A549 (cell line): Measurements from ENCODE around the gene TMEFF2. TPM values are rescaled to one million over a fixed set of nuclear protein-coding genes. Genes with fewer than 3 reads are reported as not detected.

Experiments
- ATAC-seq, 2 experiments: fragments of 200-7000 bp in 1 of 2; fragments of >200 bp in 1 of 2; cut with Nextera tagmentation in 1 of 2; cut with Tn5 transposase in 1 of 2; 3 replicates each; pipeline versions ENCODE4 v1.8.0 to v1.9.1; 2018 to 2020; ENCODE audit warnings: mild to moderate bottlenecking in 1 of 2, moderate library complexity in 1 of 2
- CTCF ChIA-PET: fragments of 300-600 bp; sonication (Branson Sonifier 250); formaldehyde crosslinking; extraction: SDS; loops from one replicate; lab custom pipeline; 2021; ENCODE audit warnings: antibody characterized with exemption, inconsistent platforms; lab: Yijun Ruan, JAX
- POLR2A ChIA-PET: fragments of 350-600 bp; formaldehyde crosslinking; extraction: SDS; loops from one replicate; lab custom pipeline; 2021; ENCODE audit warnings: antibody characterized with exemption, inconsistent platforms; lab: Yijun Ruan, JAX
- DNase-seq, 2 experiments: peaks; one replicate each; pipeline versions ENCODE4 v3.0.0 to v3.0.0-alpha.2; 2011 to 2016; ENCODE audit warnings: low read depth in 1 of 2, low spot score in 1 of 2
- FAIRE-seq: peaks from 2 replicates; lab custom pipeline; 2011; peaks lifted over from hg19 to GRCh38; lab: Jason Lieb, UNC
- H3K27ac ChIP-seq, 2 experiments: fragments of >200 bp; sonication (Bioruptor Twin); formaldehyde crosslinking; 3 replicates each; pipeline ENCODE4 v1.5.1; 2016 to 2017
- H3K4me1 ChIP-seq: fragments of >200 bp; sonication (Bioruptor Twin); formaldehyde crosslinking; 3 replicates; pipeline ENCODE4 v1.6.1; 2016
- H3K4me2 ChIP-seq: fragments of >200 bp; sonication (Bioruptor Twin); formaldehyde crosslinking; 3 replicates; pipeline ENCODE4 v1.6.1; 2016
- H3K4me3 ChIP-seq: fragments of >200 bp; sonication (Bioruptor Twin); formaldehyde crosslinking; 3 replicates; pipeline ENCODE4 v1.5.1; 2016
- H3K9me3 ChIP-seq: fragments of >200 bp; sonication (Bioruptor Twin); formaldehyde crosslinking; 3 replicates; pipeline ENCODE4 v1.6.1; 2016
- CHD2 ChIP-seq: fragments of 150-350 bp; IDR thresholded peaks from 2 replicates; pipeline ENCODE4 v1.6.1; 2014; ENCODE audit warnings: low read length; ENCODE audit not compliant: partially characterized antibody
- EHF ChIP-seq: fragments of 250-450 bp; sonication (Bioruptor Pico); IDR thresholded peaks from 2 replicates; pipeline ENCODE4 v1.5.0; 2020; ENCODE audit warnings: mild to moderate bottlenecking
- ELK1 ChIP-seq: fragments of 150-350 bp; IDR thresholded peaks from 2 replicates; pipeline ENCODE4 v1.6.1; 2014; ENCODE audit warnings: low read depth, mild to moderate bottlenecking, low read length
- EP300 ChIP-seq, 2 experiments: fragments of >200 bp; sonication (Bioruptor Twin); formaldehyde crosslinking; IDR thresholded peaks; 2 replicates in 1 of 2; 3 replicates in 1 of 2; pipeline ENCODE4 v1.6.1; 2016 to 2017
- ESRRA ChIP-seq: fragments of 150-350 bp; IDR thresholded peaks from 2 replicates; pipeline ENCODE4 v1.6.1; 2014; ENCODE audit warnings: mild to moderate bottlenecking, low read length, borderline replicate concordance
- FOSL2 ChIP-seq, 2 experiments: fragments of 450-650 bp in 1 of 2; fragments of >200 bp in 1 of 2; sonication (Bioruptor Twin) in 1 of 2; formaldehyde crosslinking; IDR thresholded peaks; 2 replicates each; pipeline versions ENCODE4 v1.5.0 to v1.6.1; 2016 to 2020; ENCODE audit warnings: mild to moderate bottlenecking in 1 of 2, moderate library complexity in 1 of 2
- GATA3 ChIP-seq: IDR thresholded peaks from 2 replicates; pipeline ENCODE4 v1.6.1; 2012; ENCODE audit warnings: borderline replicate concordance
- HDAC2 ChIP-seq: fragments of 200-600 bp; sonication (generic); IDR thresholded peaks from 2 replicates; pipeline ENCODE4 v1.6.1; 2016
- HEYL ChIP-seq: fragments of 250-450 bp; sonication (Bioruptor Pico); IDR thresholded peaks from 2 replicates; pipeline ENCODE4 v1.8.0; 2021; ENCODE audit warnings: mild to moderate bottlenecking, moderate library complexity
- HMGXB4 ChIP-seq: fragments of 250-450 bp; sonication (Bioruptor Pico); IDR thresholded peaks from 2 replicates; pipeline ENCODE4 v1.5.0; 2021; ENCODE audit warnings: mild to moderate bottlenecking, moderate library complexity, borderline replicate concordance
- HOXA7 ChIP-seq: fragments of 250-450 bp; sonication (Bioruptor Pico); IDR thresholded peaks from 2 replicates; pipeline ENCODE4 v1.5.0; 2020; ENCODE audit warnings: mild to moderate bottlenecking, moderate library complexity
- HOXB13 ChIP-seq: fragments of 250-450 bp; sonication (Bioruptor Pico); IDR thresholded peaks from 2 replicates; pipeline ENCODE4 v1.5.0; 2020; ENCODE audit warnings: low read depth, mild to moderate bottlenecking, moderate library complexity
- JUN ChIP-seq, 2 experiments: fragments of >200 bp; sonication (Bioruptor Twin); formaldehyde crosslinking; IDR thresholded peaks; 2 replicates in 1 of 2; 3 replicates in 1 of 2; pipeline ENCODE4 v1.6.1; 2016 to 2017
- JUNB ChIP-seq: fragments of >200 bp; sonication (Bioruptor Twin); formaldehyde crosslinking; IDR thresholded peaks from 2 replicates; pipeline ENCODE4 v1.6.1; 2016
- MAZ ChIP-seq: fragments of 150-350 bp; IDR thresholded peaks from 2 replicates; pipeline ENCODE4 v1.6.1; 2014; ENCODE audit warnings: antibody characterized with exemption, low read depth, low read length, borderline replicate concordance
- NFE2L2 ChIP-seq: fragments of 150-350 bp; conservative IDR thresholded peaks from 2 replicates; pipeline ENCODE4 v1.6.1; 2014; ENCODE audit warnings: low read length
- RAD21 ChIP-seq, 2 experiments: fragments of >200 bp in 1 of 2; sonication (Bioruptor Twin) in 1 of 2; formaldehyde crosslinking in 1 of 2; IDR thresholded peaks in 1 of 2; conservative IDR thresholded peaks in 1 of 2; 2 replicates in 1 of 2; 3 replicates in 1 of 2; pipeline ENCODE4 v1.6.1; 2012 to 2018; ENCODE audit warnings: inconsistent platforms in 1 of 2
- RARB ChIP-seq: fragments of 250-450 bp; sonication (Bioruptor Pico); IDR thresholded peaks from 2 replicates; pipeline ENCODE4 v1.8.0; 2021; ENCODE audit warnings: mild to moderate bottlenecking, moderate library complexity
- RFX5 ChIP-seq: fragments of 450-650 bp; IDR thresholded peaks from 2 replicates; pipeline ENCODE4 v1.7.1; 2014; ENCODE audit warnings: antibody characterized with exemption, mild to moderate bottlenecking, moderate library complexity
- TP53 ChIP-seq: fragments of 250-450 bp; sonication (Bioruptor Pico); IDR thresholded peaks from 2 replicates; pipeline ENCODE4 v1.5.0; 2021; ENCODE audit warnings: mild to moderate bottlenecking, moderate library complexity
- USF2 ChIP-seq: fragments of 450-650 bp; IDR thresholded peaks from 2 replicates; pipeline ENCODE4 v1.6.1; 2014; ENCODE audit warnings: antibody characterized with exemption
- ZNF302 ChIP-seq: fragments of 250-450 bp; sonication (Bioruptor Pico); IDR thresholded peaks from 2 replicates; pipeline ENCODE4 v1.9.0; 2021; ENCODE audit warnings: inconsistent platforms, mild to moderate bottlenecking, moderate library complexity
- WGBS: methylation state at CpG from one replicate; pipeline ENCODE4 v1.1.6; 2017; ENCODE audit errors: missing lambda C conversion rate; 5-methylcytosine and 5-hydroxymethylcytosine counted together
- polyA plus RNA-seq, 4 experiments: library from polyadenylated mRNA; depleted of rRNA in 3 of 4; stranded (reverse); fragments of >200 nt; fragmentation: RNase III in 1 of 4; extraction: RNeasy Plus Mini Kit Qiagen cat#74134 plus additional on column Dnase treatment in 1 of 4; gene quantifications; 2 replicates in 3 of 4; 3 replicates in 1 of 4; pipeline ENCODE4 v1.2.3, GENCODE V29; 2011 to 2017
- TF ChIP-seq, protein P1 (sequence below): IDR thresholded peaks from 2 replicates; pipeline ENCODE4 v1.6.1; 2012; ENCODE audit warnings: low read depth, borderline replicate concordance
- TF ChIP-seq, protein P2 (sequence below): fragments of 200-600 bp; sonication (generic); IDR thresholded peaks from 2 replicates; pipeline ENCODE4 v1.6.1; 2016; ENCODE audit warnings: antibody characterized with exemption, mild to moderate bottlenecking, moderate library complexity
- TF ChIP-seq, protein P3 (sequence below): fragments of >200 bp; sonication (Bioruptor Twin); formaldehyde crosslinking; IDR thresholded peaks from 3 replicates; pipeline ENCODE4 v1.5.1; 2016

The TMEFF2 gene
- polyA plus RNA-seq, 2 of the 4 experiments (the other 2 are of a cell fraction), result 0.30 to 0.46 TPM

DNA sequence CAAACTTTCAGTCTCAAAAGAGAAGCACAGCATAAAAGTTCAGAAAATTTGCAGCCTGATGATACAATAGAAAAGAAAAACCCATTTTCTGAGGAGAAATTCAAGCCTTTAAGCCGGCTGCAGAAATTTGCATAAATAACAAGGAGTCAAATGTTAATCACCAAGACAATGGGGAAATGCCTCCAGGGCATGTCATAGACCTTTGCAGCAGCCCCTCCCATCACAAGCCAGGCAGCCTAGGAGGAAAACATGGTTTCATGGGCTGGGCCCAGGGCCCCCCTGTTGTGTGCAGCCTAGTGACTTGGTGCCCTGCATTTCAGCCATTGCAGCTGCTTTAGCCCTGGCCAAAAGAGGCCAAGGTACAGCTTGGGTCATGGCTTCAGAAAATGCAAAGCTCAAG lies 293.7 kb downstream of the TMEFF2 start:
- ChIA-PET POLR2A (no interaction called here), CTCF (interaction anchor here (1.1 kb wide), 1 partner anchor 61 kb away, joined by 3 read pairs; no protein-coding TSS in a partner anchor)
- H3K4me1 ChIP-seq, result peaks cover 33% of the 10 kb centered on the region
- FAIRE-seq, result no peak
- no peak for ATAC-seq
- no peak overlapping the region for H3K4me3 ChIP-seq
- no peak for DNase-seq
- WGBS, result 93% methylated on average over 1 of the region's 1 CpG
- TF ChIP-seq, protein P1, sequence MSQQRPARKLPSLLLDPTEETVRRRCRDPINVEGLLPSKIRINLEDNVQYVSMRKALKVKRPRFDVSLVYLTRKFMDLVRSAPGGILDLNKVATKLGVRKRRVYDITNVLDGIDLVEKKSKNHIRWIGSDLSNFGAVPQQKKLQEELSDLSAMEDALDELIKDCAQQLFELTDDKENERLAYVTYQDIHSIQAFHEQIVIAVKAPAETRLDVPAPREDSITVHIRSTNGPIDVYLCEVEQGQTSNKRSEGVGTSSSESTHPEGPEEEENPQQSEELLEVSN, result no peak
- TF ChIP-seq, protein P2, sequence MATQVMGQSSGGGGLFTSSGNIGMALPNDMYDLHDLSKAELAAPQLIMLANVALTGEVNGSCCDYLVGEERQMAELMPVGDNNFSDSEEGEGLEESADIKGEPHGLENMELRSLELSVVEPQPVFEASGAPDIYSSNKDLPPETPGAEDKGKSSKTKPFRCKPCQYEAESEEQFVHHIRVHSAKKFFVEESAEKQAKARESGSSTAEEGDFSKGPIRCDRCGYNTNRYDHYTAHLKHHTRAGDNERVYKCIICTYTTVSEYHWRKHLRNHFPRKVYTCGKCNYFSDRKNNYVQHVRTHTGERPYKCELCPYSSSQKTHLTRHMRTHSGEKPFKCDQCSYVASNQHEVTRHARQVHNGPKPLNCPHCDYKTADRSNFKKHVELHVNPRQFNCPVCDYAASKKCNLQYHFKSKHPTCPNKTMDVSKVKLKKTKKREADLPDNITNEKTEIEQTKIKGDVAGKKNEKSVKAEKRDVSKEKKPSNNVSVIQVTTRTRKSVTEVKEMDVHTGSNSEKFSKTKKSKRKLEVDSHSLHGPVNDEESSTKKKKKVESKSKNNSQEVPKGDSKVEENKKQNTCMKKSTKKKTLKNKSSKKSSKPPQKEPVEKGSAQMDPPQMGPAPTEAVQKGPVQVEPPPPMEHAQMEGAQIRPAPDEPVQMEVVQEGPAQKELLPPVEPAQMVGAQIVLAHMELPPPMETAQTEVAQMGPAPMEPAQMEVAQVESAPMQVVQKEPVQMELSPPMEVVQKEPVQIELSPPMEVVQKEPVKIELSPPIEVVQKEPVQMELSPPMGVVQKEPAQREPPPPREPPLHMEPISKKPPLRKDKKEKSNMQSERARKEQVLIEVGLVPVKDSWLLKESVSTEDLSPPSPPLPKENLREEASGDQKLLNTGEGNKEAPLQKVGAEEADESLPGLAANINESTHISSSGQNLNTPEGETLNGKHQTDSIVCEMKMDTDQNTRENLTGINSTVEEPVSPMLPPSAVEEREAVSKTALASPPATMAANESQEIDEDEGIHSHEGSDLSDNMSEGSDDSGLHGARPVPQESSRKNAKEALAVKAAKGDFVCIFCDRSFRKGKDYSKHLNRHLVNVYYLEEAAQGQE, result no peak
- TF ChIP-seq RAD21 (conservative IDR thresholded peaks at IDR 0.05 in 1 of 2, IDR thresholded peaks at IDR 0.05 in 1 of 2) (no peak), HDAC2 (no peak), NFE2L2 (no peak), EHF (no peak), MAZ (no peak), USF2 (no peak), HMGXB4 (no peak), TP53 (no peak), JUN (IDR thresholded peaks at IDR 0.05) (no peak), JUNB (no peak), ELK1 (no peak)
- TF ChIP-seq, protein P3, sequence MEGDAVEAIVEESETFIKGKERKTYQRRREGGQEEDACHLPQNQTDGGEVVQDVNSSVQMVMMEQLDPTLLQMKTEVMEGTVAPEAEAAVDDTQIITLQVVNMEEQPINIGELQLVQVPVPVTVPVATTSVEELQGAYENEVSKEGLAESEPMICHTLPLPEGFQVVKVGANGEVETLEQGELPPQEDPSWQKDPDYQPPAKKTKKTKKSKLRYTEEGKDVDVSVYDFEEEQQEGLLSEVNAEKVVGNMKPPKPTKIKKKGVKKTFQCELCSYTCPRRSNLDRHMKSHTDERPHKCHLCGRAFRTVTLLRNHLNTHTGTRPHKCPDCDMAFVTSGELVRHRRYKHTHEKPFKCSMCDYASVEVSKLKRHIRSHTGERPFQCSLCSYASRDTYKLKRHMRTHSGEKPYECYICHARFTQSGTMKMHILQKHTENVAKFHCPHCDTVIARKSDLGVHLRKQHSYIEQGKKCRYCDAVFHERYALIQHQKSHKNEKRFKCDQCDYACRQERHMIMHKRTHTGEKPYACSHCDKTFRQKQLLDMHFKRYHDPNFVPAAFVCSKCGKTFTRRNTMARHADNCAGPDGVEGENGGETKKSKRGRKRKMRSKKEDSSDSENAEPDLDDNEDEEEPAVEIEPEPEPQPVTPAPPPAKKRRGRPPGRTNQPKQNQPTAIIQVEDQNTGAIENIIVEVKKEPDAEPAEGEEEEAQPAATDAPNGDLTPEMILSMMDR, result no peak
- peaks cover 10% of the 10 kb centered on the region; the same call in 2 of the 3 replicates for H3K9me3 ChIP-seq
- H3K27ac ChIP-seq, result no peak overlapping the region
- H3K4me2 ChIP-seq, result no peak overlapping the region

- peaks cover 50% of the 10 kb centered on the region for H3K4me1 ChIP-seq
- ATAC-seq (no peak; a peak in 1 of 6 replicates), DNase-seq (peak in 1 of 2 experiments; percentile 39), FAIRE-seq (no peak)
- H3K4me3 ChIP-seq, result no peak overlapping the region
- CTCF ChIA-PET, result interaction anchor here (1.0 to 1.3 kb wide), 2 partner anchors 14 to 23 kb away, joined by 3 read pairs; no protein-coding TSS in a partner anchor
- H3K4me2 ChIP-seq, result peak overlapping the region; percentile 60
- peaks cover 10% of the 10 kb centered on the region; the same call in 2 of the 3 replicates for H3K9me3 ChIP-seq
- H3K27ac ChIP-seq, result peak overlapping the region; percentile 26 to 61; a peak in 4 of 6 replicates
- 10% methylated on average over 2 of the region's 2 CpGs for WGBS
- POLR2A ChIA-PET, result no interaction called here
- TF ChIP-seq ESRRA, result no peak
- no peak; the same call in 1 of the 2 replicates for TF ChIP-seq GATA3
- no peak for TF ChIP-seq RARB (CRISPR knock-in tag)
- TF ChIP-seq HEYL (CRISPR knock-in tag), result no peak
- TF ChIP-seq JUNB, result peak; percentile 31; the same call in 1 of the 2 replicates
- TF ChIP-seq ZNF302, result no peak
- TF ChIP-seq RFX5, result no peak
- TF ChIP-seq FOSL2 (IDR thresholded peaks at IDR 0.05), result 0 out of 2 replicates have a peak, but pooled peaks have one; percentile 28
- no peak for TF ChIP-seq FOSL2 (CRISPR knock-in tag; IDR thresholded peaks at IDR 0.05)
- TF ChIP-seq CHD2, result no peak
- no peak for TF ChIP-seq EP300 (IDR thresholded peaks at IDR 0.05)
- no peak for TF ChIP-seq HOXA7 (CRISPR knock-in tag)
- TF ChIP-seq HOXB13 (CRISPR knock-in tag), result no peak
Observed at GRCh38 chr2:191899410-191899809, 295.3 kb downstream of the TMEFF2 start.
